Mesothelial cell of epicardium (in vitro differentiated cells): ENCODE data around the gene RNF141. TPM values are rescaled to one million over a fixed set of nuclear protein-coding genes. Genes with fewer than 3 reads are reported as not detected.

Experiments used
- DNase-seq, 2 experiments: peaks; one replicate each; pipeline ENCODE4 v3.0.0; 2021; ENCODE audit warnings: low spot score in 2 of 2; ENCODE audit not compliant: unreplicated experiment in 2 of 2
- H3K27ac Mint-ChIP-seq: 2 replicates; pipeline ENCODE4 v1.8.0; 2021; ENCODE audit warnings: mixed read lengths
- H3K27me3 Mint-ChIP-seq: 2 replicates; pipeline ENCODE4 v1.8.0; 2021; ENCODE audit warnings: low read depth, mixed read lengths
- H3K36me3 Mint-ChIP-seq: 2 replicates; pipeline ENCODE4 v1.8.0; 2021; ENCODE audit warnings: mixed read lengths
- H3K4me1 Mint-ChIP-seq: 2 replicates; pipeline ENCODE4 v1.8.0; 2021; ENCODE audit warnings: mixed read lengths
- H3K4me3 Mint-ChIP-seq: 2 replicates; pipeline ENCODE4 v1.8.0; 2021; ENCODE audit warnings: mild to moderate bottlenecking, moderate library complexity, mixed read lengths
- H3K9me3 Mint-ChIP-seq: 2 replicates; pipeline ENCODE4 v1.8.0; 2021; ENCODE audit warnings: mixed read lengths
- CTCF ChIP-seq: fragments of 200-600 bp; sonication (generic); IDR thresholded peaks from one replicate; pipeline ENCODE4 v1.5.0; 2021; ENCODE audit warnings: antibody characterized with exemption; ENCODE audit not compliant: unreplicated experiment
- total RNA-seq: library from RNA; stranded (reverse); gene quantifications from 3 replicates; pipeline ENCODE4 v1.2.1, GENCODE V29; 2021

Gene RNF141
- total RNA-seq, 1 donor from 2014 or later = 24.9 TPM

- DNase-seq = no peak
- Mint-ChIP-seq H3K4me3 (no peak overlapping the region), H3K36me3 (no peaks in the 10 kb centered on the region), H3K9me3 (no peaks in the 10 kb centered on the region), H3K4me1 (no peaks in the 10 kb centered on the region), H3K27ac (peak overlapping the region; percentile 57), H3K27me3 (no peaks in the 10 kb centered on the region)
- no peak for TF ChIP-seq CTCF
These were observed 43.1 kb upstream of the RNF141 start for GRCh38 chr11:10584071-10584501.

GRCh38 chr11:10581481-10582019 is 40.6 kb upstream of the RNF141 start:
- H3K4me1 Mint-ChIP-seq = no peaks in the 10 kb centered on the region
- no peak overlapping the region for H3K27ac Mint-ChIP-seq
- no peak for TF ChIP-seq CTCF
- no peaks in the 10 kb centered on the region for H3K9me3 Mint-ChIP-seq
- no peaks in the 10 kb centered on the region for H3K27me3 Mint-ChIP-seq
- peaks cover 3% of the 10 kb centered on the region for H3K36me3 Mint-ChIP-seq
- DNase-seq = no peak
- H3K4me3 Mint-ChIP-seq = no peak overlapping the region

- Mint-ChIP-seq H3K9me3 (no peaks in the 10 kb centered on the region), H3K27ac (no peak overlapping the region), H3K36me3 (peaks cover 3% of the 10 kb centered on the region), H3K4me3 (no peak overlapping the region), H3K27me3 (no peaks in the 10 kb centered on the region), H3K4me1 (no peaks in the 10 kb centered on the region)
- DNase-seq = no peak
- TF ChIP-seq CTCF = no peak
These were observed 39.6 kb upstream of the RNF141 start for GRCh38 chr11:10580623-10581022.

GRCh38 chr11:10579700-10580099 is 38.7 kb upstream of the RNF141 start:
- no peaks in the 10 kb centered on the region for H3K27me3 Mint-ChIP-seq
- H3K4me3 Mint-ChIP-seq = no peak overlapping the region
- TF ChIP-seq CTCF = no peak
- no peaks in the 10 kb centered on the region for H3K9me3 Mint-ChIP-seq
- no peak overlapping the region for H3K27ac Mint-ChIP-seq
- H3K36me3 Mint-ChIP-seq = peaks cover 3% of the 10 kb centered on the region
- H3K4me1 Mint-ChIP-seq = no peaks in the 10 kb centered on the region
- no peak for DNase-seq

- TF ChIP-seq CTCF = no peak
- H3K4me3 Mint-ChIP-seq = no peak overlapping the region
- H3K36me3 Mint-ChIP-seq = peaks cover 3% of the 10 kb centered on the region
- no peak for DNase-seq
- H3K27me3 Mint-ChIP-seq = no peaks in the 10 kb centered on the region
- no peaks in the 10 kb centered on the region for H3K4me1 Mint-ChIP-seq
- no peak overlapping the region for H3K27ac Mint-ChIP-seq
- H3K9me3 Mint-ChIP-seq = no peaks in the 10 kb centered on the region
These were observed 35.0 kb upstream of the RNF141 start for GRCh38 chr11:10576035-10576398.
